Prostate gland (tissue), 2 donors: ENCODE measurements around the gene RNF175. TPM values are rescaled to one million over a fixed set of nuclear protein-coding genes. Genes with fewer than 3 reads are reported as not detected.

Source experiments
- DNase-seq: peaks from one replicate; pipeline ENCODE4 v3.0.0-alpha.2; 2019; ENCODE audit warnings: low spot score
- H3K27ac ChIP-seq, 2 donors: fragments of 200-600 bp; sonication (generic); 2 replicates each; pipeline ENCODE4 v1.5.1; 2017 to 2019
- H3K27me3 ChIP-seq: fragments of 200-600 bp; sonication (generic); replicated peaks from 2 replicates; pipeline ENCODE4 v1.5.1; 2019; ENCODE audit not compliant: insufficient read depth
- H3K36me3 ChIP-seq, 2 donors: fragments of 200-600 bp; sonication (generic); 1 replicate in 1 of 2; 2 replicates in 1 of 2; pipeline versions ENCODE4 v1.5.1 to v1.8.1; 2017 to 2019
- H3K4me1 ChIP-seq: fragments of 200-600 bp; sonication (generic); replicated peaks from 2 replicates; pipeline ENCODE4 v1.5.1; 2019
- H3K4me3 ChIP-seq, 2 donors: fragments of 200-600 bp; sonication (generic); 2 replicates each; pipeline ENCODE4 v1.5.1; 2017 to 2019
- H3K9me3 ChIP-seq: fragments of 200-600 bp; sonication (generic); 2 replicates; pipeline ENCODE4 v1.5.1; 2017
- POLR2A ChIP-seq: fragments of 450-650 bp; IDR thresholded peaks from one replicate; pipeline ENCODE4 v1.6.1; 2016; ENCODE audit warnings: antibody characterized with exemption, mild to moderate bottlenecking
- POLR2AphosphoS5 ChIP-seq: sonication (generic); formaldehyde crosslinking; IDR thresholded peaks from one replicate; pipeline ENCODE4 v1.6.1; 2017; ENCODE audit warnings: antibody characterized with exemption
- WGBS: methylation state at CpG from one replicate; pipeline ENCODE4 v1.1.5; 2018; 5-methylcytosine and 5-hydroxymethylcytosine counted together
- intact Hi-C: fragments of 100-400 bp; cut with DNase I; formaldehyde crosslinking; loops from one replicate; pipeline ENCODE4 v1.14.2; 2022
- total RNA-seq, 2 donors: library from RNA; depleted of rRNA; stranded (reverse); fragments of >200 nt; gene quantifications; one replicate each; pipeline ENCODE4 v1.1.0, GENCODE V29; 2016
- TF ChIP-seq, protein P1 (sequence below), 4 experiments: fragments of 200-600 bp in 2 of 4; fragments of 450-650 bp in 2 of 4; sonication (generic) in 2 of 4; IDR thresholded peaks; 1 replicate in 3 of 4; 2 replicates in 1 of 4; pipeline ENCODE4 v1.5.1; 2016 to 2019; ENCODE audit warnings: antibody characterized with exemption in 4 of 4, mild to moderate bottlenecking in 2 of 4, moderate library complexity in 2 of 4

Gene RNF175
- total RNA-seq, 2 donors from 2014 or later = 1.9 TPM; not detected in 1

GRCh38 chr4:153722036-153722435, 37.8 kb downstream of the RNF175 start:
- intact Hi-C loops = no loop called here
- no peaks in the 10 kb centered on the region for H3K27me3 ChIP-seq
- H3K27ac ChIP-seq = no peak overlapping the region
- no peak overlapping the region for H3K4me3 ChIP-seq
- no peaks in the 10 kb centered on the region for H3K36me3 ChIP-seq
- 71% methylated on average over 1 of the region's 1 CpG for WGBS
- TF ChIP-seq, protein P1, sequence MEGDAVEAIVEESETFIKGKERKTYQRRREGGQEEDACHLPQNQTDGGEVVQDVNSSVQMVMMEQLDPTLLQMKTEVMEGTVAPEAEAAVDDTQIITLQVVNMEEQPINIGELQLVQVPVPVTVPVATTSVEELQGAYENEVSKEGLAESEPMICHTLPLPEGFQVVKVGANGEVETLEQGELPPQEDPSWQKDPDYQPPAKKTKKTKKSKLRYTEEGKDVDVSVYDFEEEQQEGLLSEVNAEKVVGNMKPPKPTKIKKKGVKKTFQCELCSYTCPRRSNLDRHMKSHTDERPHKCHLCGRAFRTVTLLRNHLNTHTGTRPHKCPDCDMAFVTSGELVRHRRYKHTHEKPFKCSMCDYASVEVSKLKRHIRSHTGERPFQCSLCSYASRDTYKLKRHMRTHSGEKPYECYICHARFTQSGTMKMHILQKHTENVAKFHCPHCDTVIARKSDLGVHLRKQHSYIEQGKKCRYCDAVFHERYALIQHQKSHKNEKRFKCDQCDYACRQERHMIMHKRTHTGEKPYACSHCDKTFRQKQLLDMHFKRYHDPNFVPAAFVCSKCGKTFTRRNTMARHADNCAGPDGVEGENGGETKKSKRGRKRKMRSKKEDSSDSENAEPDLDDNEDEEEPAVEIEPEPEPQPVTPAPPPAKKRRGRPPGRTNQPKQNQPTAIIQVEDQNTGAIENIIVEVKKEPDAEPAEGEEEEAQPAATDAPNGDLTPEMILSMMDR (IDR thresholded peaks at IDR 0.05) = no peak
- TF ChIP-seq POLR2AphosphoS5 (no peak), POLR2A (no peak)
- H3K9me3 ChIP-seq = no peaks in the 10 kb centered on the region
- no peaks in the 10 kb centered on the region for H3K4me1 ChIP-seq
- DNase-seq = no peak

GRCh38 chr4:153713866-153714646, 45.8 kb downstream of the RNF175 start:
- H3K27me3 ChIP-seq = no peaks in the 10 kb centered on the region
- no peaks in the 10 kb centered on the region for H3K4me1 ChIP-seq
- WGBS = 75% methylated on average over 2 of the region's 2 CpGs
- H3K27ac ChIP-seq = no peak overlapping the region
- no peak for DNase-seq
- H3K9me3 ChIP-seq = no peaks in the 10 kb centered on the region
- H3K36me3 ChIP-seq = no peaks in the 10 kb centered on the region
- TF ChIP-seq POLR2A (no peak), POLR2AphosphoS5 (no peak)
- TF ChIP-seq, protein P1 (IDR thresholded peaks at IDR 0.05) = no peak
- no peak overlapping the region for H3K4me3 ChIP-seq
- intact Hi-C loops = no loop called here

GRCh38 chr4:153710681-153711080, 49.1 kb downstream of the RNF175 start:
- Histone ChIP-seq H3K27ac (no peak overlapping the region), H3K27me3 (no peaks in the 10 kb centered on the region), H3K4me3 (no peak overlapping the region), H3K9me3 (no peaks in the 10 kb centered on the region), H3K4me1 (no peaks in the 10 kb centered on the region), H3K36me3 (no peaks in the 10 kb centered on the region)
- TF ChIP-seq, protein P1 (IDR thresholded peaks at IDR 0.05) = no peak
- no peak for TF ChIP-seq POLR2A
- TF ChIP-seq POLR2AphosphoS5 = no peak
- DNase-seq = no peak
- intact Hi-C loops = no loop called here
- WGBS = 67% methylated on average over 1 of the region's 1 CpG

- intact Hi-C loops = no loop called here
- no peaks in the 10 kb centered on the region for H3K36me3 ChIP-seq
Observed at GRCh38 chr4:153706519-153706918, 53.3 kb downstream of the RNF175 start.

More at GRCh38 chr4:153706519-153706918, 53.3 kb downstream of the RNF175 start:
- no peak overlapping the region for H3K4me3 ChIP-seq
- H3K9me3 ChIP-seq = no peaks in the 10 kb centered on the region
- no peak overlapping the region for H3K27ac ChIP-seq
- no peaks in the 10 kb centered on the region for H3K4me1 ChIP-seq
- H3K27me3 ChIP-seq = no peaks in the 10 kb centered on the region
- no peak for DNase-seq
- TF ChIP-seq POLR2A = no peak
- TF ChIP-seq, protein P1 (IDR thresholded peaks at IDR 0.05) = no peak
- TF ChIP-seq POLR2AphosphoS5 = no peak
